K562 (cell line): ENCODE data around the gene PHACTR2. TPM values are rescaled to one million over a fixed set of nuclear protein-coding genes. Genes with fewer than 3 reads are reported as not detected.

ENCODE experiments used
- ATAC-seq: fragments of 200-7000 bp; cut with Tn5 transposase; 3 replicates; pipeline ENCODE4 v1.9.1; 2020; ENCODE audit warnings: moderate library complexity
- BruUV-seq: library from RNA; stranded (reverse); fragments of 400-500 nt; replicated peaks from 2 replicates; lab custom pipeline; 2021; lab: Mats Ljungman, UMichigan
- CTCF ChIA-PET: fragments of 300-600 bp; formaldehyde crosslinking; extraction: SDS; loops from one replicate; lab custom pipeline; 2021; ENCODE audit warnings: low intra/inter-chr PET ratio; lab: Yijun Ruan, JAX
- POLR2A ChIA-PET: fragments of 300-600, 350-650 bp; sonication (Branson Sonifier 250); formaldehyde crosslinking; extraction: SDS; loops from one replicate; lab custom pipeline; 2021; ENCODE audit warnings: antibody characterized with exemption, inconsistent platforms; lab: Yijun Ruan, JAX
- DNase-seq, 4 experiments: peaks; one replicate each; pipeline versions ENCODE4 v3.0.0 to v3.0.0-alpha.2; 2011 to 2018; ENCODE audit warnings: low spot score in 3 of 4, mixed read lengths in 3 of 4; ENCODE audit errors: extremely low read depth in 1 of 4
- FAIRE-seq: peaks from 2 replicates; lab custom pipeline; 2011; peaks lifted over from hg19 to GRCh38; lab: Jason Lieb, UNC
- H2AFZ ChIP-seq: 2 replicates; pipeline ENCODE4 v1.6.0; 2011; ENCODE audit warnings: low read depth, low read length, control low read depth, inconsistent platforms
- H3K27ac ChIP-seq: fragments of 200-600 bp; 3 replicates; pipeline ENCODE4 v1.8.0; 2011; ENCODE audit warnings: low read depth, mild to moderate bottlenecking, control low read depth, inconsistent platforms, low read length, moderate library complexity, mixed read lengths; ENCODE audit errors: extremely low read depth
- H3K27me3 ChIP-seq, 2 experiments: fragments of 300-600 bp in 1 of 2; 2 replicates in 1 of 2; 3 replicates in 1 of 2; pipeline versions ENCODE4 v1.6.0 to v1.8.0; 2011; ENCODE audit warnings: inconsistent platforms in 2 of 2, low read length in 2 of 2, mild to moderate bottlenecking in 1 of 2, mixed read lengths in 1 of 2, moderate library complexity in 1 of 2; ENCODE audit not compliant: control insufficient read depth in 2 of 2, insufficient read depth in 2 of 2
- H3K36me3 ChIP-seq: fragments of 300-600 bp; 3 replicates; pipeline ENCODE4 v1.8.0; 2011; ENCODE audit warnings: mild to moderate bottlenecking, low read length, inconsistent platforms; ENCODE audit not compliant: control insufficient read depth, insufficient read depth
- H3K4me1 ChIP-seq, 2 experiments: fragments of 200-600 bp in 1 of 2; replicated peaks in 1 of 2; 2 replicates in 1 of 2; 3 replicates in 1 of 2; pipeline versions ENCODE4 v1.5.1 to v1.8.0; 2011; ENCODE audit warnings: inconsistent platforms in 2 of 2, low read length in 2 of 2, mild to moderate bottlenecking in 1 of 2, mixed read lengths in 1 of 2, moderate library complexity in 1 of 2; ENCODE audit not compliant: control insufficient read depth in 2 of 2, insufficient read depth in 2 of 2
- H3K4me2 ChIP-seq: 2 replicates; pipeline ENCODE4 v1.6.1; 2011; ENCODE audit warnings: low read length, control low read depth, inconsistent platforms, mixed read lengths; ENCODE audit not compliant: insufficient read depth
- H3K4me3 ChIP-seq: fragments of 200-600 bp; sonication (generic), shearing (Covaris generic); 2 replicates; pipeline ENCODE4 v1.5.1; 2016; ENCODE audit warnings: control low read depth, inconsistent platforms
- H3K79me2 ChIP-seq: fragments of 200-600 bp; 3 replicates; pipeline ENCODE4 v1.8.0; 2011; ENCODE audit warnings: low read length, inconsistent platforms; ENCODE audit not compliant: control insufficient read depth, insufficient read depth
- H3K9ac ChIP-seq, 2 experiments: 2 replicates each; pipeline versions ENCODE4 v1.6.0 to v1.6.1; 2011; ENCODE audit warnings: low read depth in 2 of 2, low read length in 2 of 2, control low read depth in 1 of 2, inconsistent platforms in 1 of 2, mild to moderate bottlenecking in 1 of 2, mixed read lengths in 1 of 2; ENCODE audit not compliant: insufficient read depth in 1 of 2
- H3K9me1 ChIP-seq: one replicate; pipeline ENCODE4 v1.6.0; 2011; ENCODE audit warnings: inconsistent platforms, mild to moderate bottlenecking, low read length, moderate library complexity; ENCODE audit not compliant: control insufficient read depth, insufficient read depth
- H3K9me3 ChIP-seq: replicated peaks from 2 replicates; pipeline ENCODE4 v1.5.1; 2011; ENCODE audit warnings: low read depth, low read length, inconsistent platforms; ENCODE audit not compliant: control insufficient read depth, insufficient read depth
- H4K20me1 ChIP-seq: replicated peaks from 2 replicates; pipeline ENCODE4 v1.6.1; 2011; ENCODE audit warnings: low read length, inconsistent platforms, mixed read lengths; ENCODE audit not compliant: control insufficient read depth, insufficient read depth
- DMBX1 ChIP-seq: fragments of 250-450 bp; sonication (Bioruptor Pico); IDR thresholded peaks from 2 replicates; pipeline ENCODE4 v1.8.0; 2022; ENCODE audit warnings: inconsistent platforms, mild to moderate bottlenecking, moderate library complexity, borderline replicate concordance
- FOXP4 ChIP-seq: sonication (generic); formaldehyde crosslinking; IDR thresholded peaks from 2 replicates; pipeline ENCODE4 v1.8.0; 2022; ENCODE audit warnings: mild to moderate bottlenecking, missing genetic modification reagents, borderline replicate concordance
- MECOM ChIP-seq: fragments of 250-450 bp; sonication (Bioruptor Pico); IDR thresholded peaks from 2 replicates; pipeline ENCODE4 v1.8.0; 2022; ENCODE audit warnings: inconsistent platforms
- ZBTB11 ChIP-seq, 3 experiments: fragments of 200-800 bp in 1 of 3; fragments of 250-450 bp in 1 of 3; fragments of 450-650 bp in 1 of 3; sonication (Bioruptor Pico) in 1 of 3; sonication (Bioruptor generic) in 1 of 3; formaldehyde crosslinking in 1 of 3; IDR thresholded peaks; 2 replicates each; pipeline versions ENCODE4 v1.6.1 to v1.8.0; 2016 to 2022; ENCODE audit warnings: mild to moderate bottlenecking in 2 of 3, missing genetic modification characterization in 2 of 3, missing compliant biosample characterization in 1 of 3, moderate library complexity in 1 of 3
- ZNF740 ChIP-seq, 3 experiments: fragments of 200-800 bp in 1 of 3; sonication (Bioruptor generic) in 1 of 3; sonication (generic) in 1 of 3; formaldehyde crosslinking in 1 of 3; IDR thresholded peaks; 2 replicates each; pipeline versions ENCODE4 v1.6.1 to v1.8.0; 2016 to 2022; ENCODE audit warnings: mild to moderate bottlenecking in 2 of 3, missing compliant biosample characterization in 2 of 3, missing genetic modification characterization in 2 of 3, missing genetic modification reagents in 1 of 3
- WGBS: fragments of 100-300 bp; shearing (Covaris generic); methylation state at CpG from one replicate; pipeline ENCODE4 v1.1.6; 2016; ENCODE audit warnings: low coverage, mixed read lengths; ENCODE audit not compliant: insufficient coverage; ENCODE audit errors: missing lambda C conversion rate; 5-methylcytosine and 5-hydroxymethylcytosine counted together
- in situ Hi-C: fragments of 300-500 bp; cut with MboI; formaldehyde crosslinking; loops from 4 replicates; pipeline ENCODE4 v1.15.0; 2018; ENCODE audit warnings: inconsistent platforms, mixed read lengths
- intact Hi-C: fragments of 100-400 bp; cut with micrococcal nuclease; formaldehyde crosslinking; loops from 2 replicates; pipeline ENCODE4 v1.14.2; 2022
- polyA plus RNA-seq, 8 experiments: library from polyadenylated mRNA; depleted of rRNA in 4 of 8; stranded (reverse) in 5 of 8; unstranded in 3 of 8; fragments of >200 nt; fragmentation: Nextera tagmentation in 2 of 8; fragmentation: Illumina TruSeq in 1 of 8; extraction: Ambion mirVana in 2 of 8; extraction: Trizol in 1 of 8; gene quantifications; 2 replicates each; pipeline versions ENCODE4 v1.2.1 to v1.2.3, GENCODE V29; 2011 to 2014; ENCODE audit warnings: inconsistent platforms in 1 of 8, missing spikeins in 1 of 8
- total RNA-seq, 7 experiments: library from RNA; depleted of rRNA in 6 of 7; stranded (reverse); fragments of >200 nt in 6 of 7; fragmentation: Illumina TruSeq in 2 of 7; extraction: Trizol in 2 of 7; gene quantifications; 2 replicates each; pipeline versions ENCODE4 v1.2.1 to v1.2.3, GENCODE V29; 2011 to 2021; ENCODE audit warnings: low replicate concordance in 1 of 7
- TF ChIP-seq, protein P1 (sequence below): fragments of 200-400 bp; formaldehyde crosslinking; IDR thresholded peaks from 2 replicates; pipeline ENCODE4 v1.6.1; 2017; ENCODE audit warnings: mild to moderate bottlenecking, low read depth, low read length, moderate library complexity

PHACTR2 gene
- total and polyA plus RNA-seq, 9 of the 15 experiments (the other 6 are each of a cell fraction or from before 2014, with no cell fraction given) = 5.3 to 52.5 (median 22.9) TPM

- 87% methylated on average over 2 of the region's 2 CpGs for WGBS
- no peaks in the 10 kb centered on the region; the same call in 2 of the 3 replicates for H3K36me3 ChIP-seq
Measured at GRCh38 chr6:143740213-143740612, 62.4 kb downstream of the PHACTR2 start.

More at GRCh38 chr6:143740213-143740612, 62.4 kb downstream of the PHACTR2 start:
- Histone ChIP-seq H3K79me2 (no peaks in the 10 kb centered on the region), H3K9ac (no peak overlapping the region), H3K4me2 (no peak overlapping the region), H3K9me1 (no peaks in the 10 kb centered on the region), H3K9me3 (no peaks in the 10 kb centered on the region), H3K27ac (no peak overlapping the region), H2AFZ (no peak overlapping the region), H4K20me1 (no peaks in the 10 kb centered on the region), H3K4me1 (no peaks in the 10 kb centered on the region; a peak in 1 of 5 replicates), H3K4me3 (no peak overlapping the region)
- intact Hi-C loops = no loop called here
- ATAC-seq (no peak), DNase-seq (no peak), FAIRE-seq (no peak)
- ChIA-PET CTCF (no interaction called here), POLR2A (no interaction called here)
- no TSS peak for BruUV-seq
- TF ChIP-seq MECOM (CRISPR knock-in tag) (0 out of 2 replicates have a peak, but pooled peaks have one; percentile 34), ZBTB11 (CRISPR knock-in tag; IDR thresholded peaks at IDR 0.05) (no peak), FOXP4 (CRISPR knock-in tag) (no peak), ZNF740 (CRISPR knock-in tag; IDR thresholded peaks at IDR 0.05) (no peak), ZNF740 (tag; IDR thresholded peaks at IDR 0.05) (0 out of 4 replicates have a peak, but pooled peaks of 1 of the 2 experiments have one; percentile 50), DMBX1 (peak; percentile 57; the same call in 1 of the 2 replicates)
- TF ChIP-seq, protein P1, sequence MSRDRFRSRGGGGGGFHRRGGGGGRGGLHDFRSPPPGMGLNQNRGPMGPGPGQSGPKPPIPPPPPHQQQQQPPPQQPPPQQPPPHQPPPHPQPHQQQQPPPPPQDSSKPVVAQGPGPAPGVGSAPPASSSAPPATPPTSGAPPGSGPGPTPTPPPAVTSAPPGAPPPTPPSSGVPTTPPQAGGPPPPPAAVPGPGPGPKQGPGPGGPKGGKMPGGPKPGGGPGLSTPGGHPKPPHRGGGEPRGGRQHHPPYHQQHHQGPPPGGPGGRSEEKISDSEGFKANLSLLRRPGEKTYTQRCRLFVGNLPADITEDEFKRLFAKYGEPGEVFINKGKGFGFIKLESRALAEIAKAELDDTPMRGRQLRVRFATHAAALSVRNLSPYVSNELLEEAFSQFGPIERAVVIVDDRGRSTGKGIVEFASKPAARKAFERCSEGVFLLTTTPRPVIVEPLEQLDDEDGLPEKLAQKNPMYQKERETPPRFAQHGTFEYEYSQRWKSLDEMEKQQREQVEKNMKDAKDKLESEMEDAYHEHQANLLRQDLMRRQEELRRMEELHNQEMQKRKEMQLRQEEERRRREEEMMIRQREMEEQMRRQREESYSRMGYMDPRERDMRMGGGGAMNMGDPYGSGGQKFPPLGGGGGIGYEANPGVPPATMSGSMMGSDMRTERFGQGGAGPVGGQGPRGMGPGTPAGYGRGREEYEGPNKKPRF = no peak
- TF ChIP-seq, all 486 proteins: peak for 3
- no peaks in the 10 kb centered on the region for H3K27me3 ChIP-seq
- in situ Hi-C loops = no loop called here
